HFF-Myc (cell line): ENCODE results near the gene KCTD4.

ENCODE experiments used
- DNase-seq: peaks from one replicate; pipeline ENCODE4 v3.0.0-alpha.2; 2011; ENCODE audit warnings: low read depth; ENCODE audit errors: extremely low read depth
- H3K4me3 ChIP-seq: replicated peaks from 2 replicates; pipeline ENCODE4 v1.5.1; 2011; ENCODE audit warnings: low read depth, mild to moderate bottlenecking, control low read depth, low read length
- TF ChIP-seq, protein P1 (sequence below): IDR thresholded peaks from 2 replicates; pipeline ENCODE4 v1.5.1; 2012; ENCODE audit warnings: mild to moderate bottlenecking, low read depth, low read length, control low read depth; ENCODE audit errors: missing control alignments

The KCTD4 gene

DNA sequence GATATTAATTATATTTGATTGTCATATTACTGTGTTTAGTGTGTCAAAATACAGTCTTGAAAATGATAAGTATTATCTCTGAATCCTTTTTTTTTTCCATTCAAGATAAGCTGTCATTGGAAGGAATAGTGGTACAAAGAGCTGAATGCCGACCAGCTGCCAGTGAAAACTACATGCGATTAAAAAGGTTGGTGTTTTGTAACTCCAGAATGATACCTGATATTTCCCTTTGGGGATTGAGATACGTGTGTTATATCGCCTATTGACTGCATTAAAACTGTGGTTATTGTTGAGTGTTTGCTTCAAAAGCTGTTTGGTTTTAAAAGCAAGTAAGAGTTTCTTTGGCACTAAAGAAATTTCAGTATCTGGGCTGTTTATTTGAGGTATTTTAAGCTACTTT is 6.5 kb upstream of the KCTD4 start:
- TF ChIP-seq, protein P1, sequence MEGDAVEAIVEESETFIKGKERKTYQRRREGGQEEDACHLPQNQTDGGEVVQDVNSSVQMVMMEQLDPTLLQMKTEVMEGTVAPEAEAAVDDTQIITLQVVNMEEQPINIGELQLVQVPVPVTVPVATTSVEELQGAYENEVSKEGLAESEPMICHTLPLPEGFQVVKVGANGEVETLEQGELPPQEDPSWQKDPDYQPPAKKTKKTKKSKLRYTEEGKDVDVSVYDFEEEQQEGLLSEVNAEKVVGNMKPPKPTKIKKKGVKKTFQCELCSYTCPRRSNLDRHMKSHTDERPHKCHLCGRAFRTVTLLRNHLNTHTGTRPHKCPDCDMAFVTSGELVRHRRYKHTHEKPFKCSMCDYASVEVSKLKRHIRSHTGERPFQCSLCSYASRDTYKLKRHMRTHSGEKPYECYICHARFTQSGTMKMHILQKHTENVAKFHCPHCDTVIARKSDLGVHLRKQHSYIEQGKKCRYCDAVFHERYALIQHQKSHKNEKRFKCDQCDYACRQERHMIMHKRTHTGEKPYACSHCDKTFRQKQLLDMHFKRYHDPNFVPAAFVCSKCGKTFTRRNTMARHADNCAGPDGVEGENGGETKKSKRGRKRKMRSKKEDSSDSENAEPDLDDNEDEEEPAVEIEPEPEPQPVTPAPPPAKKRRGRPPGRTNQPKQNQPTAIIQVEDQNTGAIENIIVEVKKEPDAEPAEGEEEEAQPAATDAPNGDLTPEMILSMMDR: no peak
- DNase-seq: no peak
- no peak overlapping the region for H3K4me3 ChIP-seq

DNA sequence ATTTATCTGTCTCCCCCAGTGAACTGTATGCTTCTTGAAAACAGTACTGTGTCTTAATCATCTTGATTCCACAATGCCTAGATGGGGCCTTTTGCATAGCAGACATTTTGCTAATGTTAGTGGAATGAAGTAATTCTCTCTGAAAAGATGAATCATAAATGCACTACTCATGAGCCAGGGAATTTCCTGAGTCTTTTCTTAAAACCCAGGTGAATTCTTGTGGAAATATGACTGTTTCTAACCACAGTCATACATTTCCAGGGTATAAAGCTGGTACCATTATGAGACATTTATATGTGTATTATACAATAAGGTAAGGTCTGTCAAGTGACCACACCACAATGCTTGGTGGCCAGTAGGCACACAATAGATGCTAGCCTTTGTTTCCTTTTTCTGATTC is 5.5 kb upstream of the KCTD4 start:
- DNase-seq: peak; percentile 66
- TF ChIP-seq, protein P1: no peak
- H3K4me3 ChIP-seq: no peak overlapping the region

DNA sequence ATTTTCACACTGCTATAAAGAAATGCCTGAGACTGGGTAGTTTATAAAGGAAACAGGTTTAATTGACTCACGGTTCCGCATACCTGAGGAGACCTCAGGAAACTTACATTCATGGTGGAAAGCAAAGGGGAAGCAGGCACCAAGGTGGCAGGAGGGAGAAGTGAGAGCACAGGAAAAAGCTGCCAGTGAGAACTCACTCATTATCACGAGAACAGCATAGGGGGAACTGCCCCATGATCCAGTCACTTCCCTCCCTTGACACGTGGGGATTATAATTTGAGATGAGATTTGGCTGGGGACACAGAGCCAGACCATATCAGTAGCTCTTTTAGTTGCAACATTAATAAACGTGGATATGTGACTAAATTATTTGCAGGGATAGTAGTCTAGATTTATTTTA is 4.3 kb upstream of the KCTD4 start:
- TF ChIP-seq, protein P1: no peak
- no peak overlapping the region for H3K4me3 ChIP-seq
- no peak for DNase-seq

DNA sequence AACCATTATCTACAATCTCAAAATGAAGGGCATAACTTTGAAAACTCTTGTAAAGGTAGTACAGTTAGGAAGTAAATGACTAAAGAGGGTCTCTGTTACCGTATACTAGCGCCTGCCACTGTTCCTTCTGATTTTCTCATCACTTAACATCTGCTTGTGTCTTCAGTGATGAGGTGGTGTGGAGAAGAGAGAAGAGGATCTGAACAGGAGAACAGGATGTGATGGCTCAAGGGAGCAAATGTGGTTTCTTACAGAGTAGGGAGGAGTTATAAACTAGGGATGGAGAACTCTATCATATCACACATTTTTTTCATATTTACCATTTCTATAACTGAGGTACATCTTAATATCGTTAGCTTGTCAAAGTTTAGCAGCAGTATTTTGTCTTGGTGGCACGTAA is 1.1 kb downstream of the KCTD4 start:
- no peak for DNase-seq
- no peak overlapping the region for H3K4me3 ChIP-seq
- TF ChIP-seq, protein P1: no peak

DNA sequence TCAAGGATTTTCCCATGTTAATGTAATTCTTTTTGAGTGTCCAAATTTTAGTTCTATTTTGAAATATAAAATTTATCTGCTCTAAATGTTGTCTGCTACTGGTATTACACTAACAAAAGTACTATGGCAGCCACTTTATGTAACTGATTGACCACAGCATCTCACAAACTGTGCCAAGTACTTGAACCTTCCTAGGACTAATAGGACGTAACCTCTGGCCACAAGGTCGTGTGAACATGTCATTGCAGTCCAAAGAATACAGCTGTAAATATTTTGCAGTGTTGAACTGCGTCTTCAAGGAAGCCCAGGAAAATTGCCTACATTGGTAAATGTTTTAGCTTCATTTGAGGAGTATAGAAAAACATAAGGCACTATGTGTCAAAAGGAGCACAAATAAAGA is 1.9 kb downstream of the KCTD4 start:
- DNase-seq: no peak
- no peak overlapping the region for H3K4me3 ChIP-seq
- TF ChIP-seq, protein P1: no peak

DNA sequence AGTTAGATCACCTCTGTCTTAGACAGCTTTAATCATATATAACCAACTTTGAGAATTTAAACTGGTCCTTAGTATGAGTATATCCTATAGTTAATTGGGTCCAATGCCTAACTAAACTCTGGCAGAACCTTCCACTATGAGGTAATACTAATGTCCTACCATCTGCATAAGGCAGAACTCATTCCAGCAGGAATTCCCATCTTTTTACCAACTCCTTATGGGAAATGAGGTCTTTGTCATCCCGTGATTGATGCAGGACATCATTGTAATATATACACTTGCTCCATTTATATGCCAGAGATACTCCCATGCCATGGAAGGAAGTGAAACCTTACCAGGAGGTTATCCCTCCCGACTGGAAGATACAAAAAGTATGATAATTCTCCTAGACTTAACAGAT is 2.8 kb downstream of the KCTD4 start:
- TF ChIP-seq, protein P1: no peak
- H3K4me3 ChIP-seq: no peak overlapping the region
- DNase-seq: no peak

DNA sequence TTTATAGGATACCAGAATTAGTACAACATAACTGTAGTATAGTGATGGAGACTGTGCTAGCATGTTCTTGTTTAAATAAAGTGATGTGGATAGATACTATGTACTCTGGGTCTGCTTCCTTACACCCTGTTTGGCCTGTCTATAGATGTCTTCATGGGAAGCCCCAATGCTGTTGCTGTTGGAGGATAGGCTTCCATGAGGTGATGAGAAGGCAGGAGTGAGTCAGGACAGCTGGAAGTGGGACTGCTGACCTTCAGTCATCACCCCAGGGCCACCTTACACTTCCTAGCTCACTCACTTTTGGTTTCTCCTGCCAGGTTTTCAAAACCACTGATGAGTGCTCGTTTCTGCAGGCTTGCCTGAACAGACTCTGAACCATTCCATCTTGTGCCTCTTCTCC is 4.2 kb downstream of the KCTD4 start:
- TF ChIP-seq, protein P1: no peak
- DNase-seq: no peak
- no peak overlapping the region for H3K4me3 ChIP-seq
